NB4 (cell line): ENCODE data around the gene PAX8.

Source experiments
- DNase-seq: peaks from one replicate; pipeline ENCODE4 v3.0.0; 2010; ENCODE audit warnings: low read depth
- H3K4me3 ChIP-seq: one replicate; pipeline ENCODE4 v1.5.1; 2011; ENCODE audit warnings: mild to moderate bottlenecking, low read depth, low read length, moderate library complexity
- MYC ChIP-seq: IDR thresholded peaks from 2 replicates; pipeline ENCODE4 v1.6.1; 2011; ENCODE audit warnings: low read depth, low read length
- POLR2A ChIP-seq: IDR thresholded peaks from 2 replicates; pipeline ENCODE4 v1.6.1; 2011; ENCODE audit warnings: mild to moderate bottlenecking; ENCODE audit not compliant: insufficient read length; ENCODE audit errors: extremely low read depth
- TF ChIP-seq, protein P1 (sequence below): IDR thresholded peaks from one replicate; pipeline ENCODE4 v1.5.1; 2012; ENCODE audit warnings: low read depth, low read length
- TF ChIP-seq, protein P2 (sequence below): IDR thresholded peaks from 2 replicates; pipeline ENCODE4 v1.6.1; 2011; ENCODE audit warnings: low read depth, low read length

The PAX8 gene

DNA sequence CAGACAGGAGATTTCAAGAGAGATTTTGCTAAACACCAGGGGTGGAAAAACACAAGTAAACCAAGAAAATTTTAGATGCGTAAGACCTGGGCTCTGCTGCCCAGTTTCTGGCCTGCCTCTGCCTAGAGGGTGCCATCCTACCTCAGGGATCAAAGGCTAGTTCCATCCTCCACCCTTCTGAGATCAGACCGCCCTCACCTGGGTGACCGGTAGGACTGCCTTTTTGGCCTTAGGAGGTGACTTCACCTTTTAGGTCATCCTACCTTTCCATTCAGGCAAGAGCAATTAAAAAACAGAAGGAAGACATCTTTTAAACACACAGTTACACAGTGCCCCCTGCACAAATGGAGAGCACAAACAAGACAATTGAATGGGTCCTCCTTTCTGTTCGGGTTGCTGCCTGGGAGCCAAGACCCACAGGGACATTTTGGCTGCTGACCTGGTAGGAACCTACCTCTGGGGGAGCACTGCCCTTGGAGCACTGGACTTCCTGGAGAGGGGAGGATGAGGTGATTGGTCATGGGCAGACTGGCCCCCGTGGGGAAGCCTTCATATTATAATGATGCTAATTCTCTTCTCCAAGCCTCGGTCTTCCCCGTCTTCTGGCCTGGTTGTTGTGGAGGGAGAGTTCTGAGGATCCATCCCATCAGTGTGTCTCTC is 101.9 kb downstream of the PAX8 start:
- TF ChIP-seq, protein P1, sequence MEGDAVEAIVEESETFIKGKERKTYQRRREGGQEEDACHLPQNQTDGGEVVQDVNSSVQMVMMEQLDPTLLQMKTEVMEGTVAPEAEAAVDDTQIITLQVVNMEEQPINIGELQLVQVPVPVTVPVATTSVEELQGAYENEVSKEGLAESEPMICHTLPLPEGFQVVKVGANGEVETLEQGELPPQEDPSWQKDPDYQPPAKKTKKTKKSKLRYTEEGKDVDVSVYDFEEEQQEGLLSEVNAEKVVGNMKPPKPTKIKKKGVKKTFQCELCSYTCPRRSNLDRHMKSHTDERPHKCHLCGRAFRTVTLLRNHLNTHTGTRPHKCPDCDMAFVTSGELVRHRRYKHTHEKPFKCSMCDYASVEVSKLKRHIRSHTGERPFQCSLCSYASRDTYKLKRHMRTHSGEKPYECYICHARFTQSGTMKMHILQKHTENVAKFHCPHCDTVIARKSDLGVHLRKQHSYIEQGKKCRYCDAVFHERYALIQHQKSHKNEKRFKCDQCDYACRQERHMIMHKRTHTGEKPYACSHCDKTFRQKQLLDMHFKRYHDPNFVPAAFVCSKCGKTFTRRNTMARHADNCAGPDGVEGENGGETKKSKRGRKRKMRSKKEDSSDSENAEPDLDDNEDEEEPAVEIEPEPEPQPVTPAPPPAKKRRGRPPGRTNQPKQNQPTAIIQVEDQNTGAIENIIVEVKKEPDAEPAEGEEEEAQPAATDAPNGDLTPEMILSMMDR, result no peak
- DNase-seq, result no peak
- H3K4me3 ChIP-seq, result peak overlapping the region; percentile 85

DNA sequence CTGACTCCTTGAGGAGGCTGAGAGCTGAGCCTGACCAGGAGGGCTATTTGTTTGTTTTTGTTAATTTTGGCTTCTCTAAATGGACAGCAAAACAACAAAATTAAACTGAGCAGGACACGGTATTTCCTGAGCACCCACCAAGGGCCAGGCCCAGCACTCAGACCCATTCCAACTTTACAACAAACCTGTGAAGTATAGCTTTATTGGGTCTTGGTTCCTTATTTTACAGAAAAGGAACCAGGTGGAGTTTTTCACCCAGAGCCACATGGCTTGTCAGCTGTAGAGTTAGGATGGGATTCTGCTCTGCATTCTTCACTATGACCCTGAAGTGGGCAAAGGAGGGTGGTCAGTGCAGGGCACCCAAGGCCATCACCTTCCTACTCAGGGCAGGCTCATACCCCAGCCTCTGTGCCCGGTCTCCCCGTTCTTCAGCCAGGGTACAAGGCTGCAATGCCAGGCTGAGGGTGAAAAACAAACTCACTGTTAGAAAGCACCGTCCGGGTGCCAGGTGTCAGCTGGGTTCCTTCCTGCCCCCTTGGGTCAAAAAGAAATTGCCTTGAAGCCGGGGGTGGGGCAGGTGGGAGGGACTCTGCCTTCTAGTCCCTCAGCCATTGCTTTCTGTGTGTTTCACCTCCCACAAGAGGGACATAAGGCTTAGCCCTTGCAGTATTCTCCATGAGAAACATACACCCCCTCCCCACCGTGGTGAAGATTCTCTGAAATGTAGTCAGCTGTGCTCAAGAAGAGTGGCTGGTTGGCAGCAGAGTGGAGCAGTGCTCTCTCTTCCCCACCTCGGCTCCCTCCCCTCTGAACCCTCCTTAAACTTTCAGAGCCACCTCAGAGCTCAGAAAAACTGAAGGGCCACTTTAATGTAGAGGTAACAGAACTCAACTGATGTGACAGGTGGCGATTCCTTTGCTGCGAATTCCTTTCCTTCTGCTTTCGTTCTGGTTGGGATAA is 102.7 kb downstream of the PAX8 start:
- DNase-seq, result no peak
- TF ChIP-seq MYC, result no peak
- no peak for TF ChIP-seq POLR2A
- TF ChIP-seq, protein P1, result no peak
- TF ChIP-seq, protein P2, sequence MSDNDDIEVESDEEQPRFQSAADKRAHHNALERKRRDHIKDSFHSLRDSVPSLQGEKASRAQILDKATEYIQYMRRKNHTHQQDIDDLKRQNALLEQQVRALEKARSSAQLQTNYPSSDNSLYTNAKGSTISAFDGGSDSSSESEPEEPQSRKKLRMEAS, result no peak
- H3K4me3 ChIP-seq, result peak overlapping the region; percentile 85

DNA sequence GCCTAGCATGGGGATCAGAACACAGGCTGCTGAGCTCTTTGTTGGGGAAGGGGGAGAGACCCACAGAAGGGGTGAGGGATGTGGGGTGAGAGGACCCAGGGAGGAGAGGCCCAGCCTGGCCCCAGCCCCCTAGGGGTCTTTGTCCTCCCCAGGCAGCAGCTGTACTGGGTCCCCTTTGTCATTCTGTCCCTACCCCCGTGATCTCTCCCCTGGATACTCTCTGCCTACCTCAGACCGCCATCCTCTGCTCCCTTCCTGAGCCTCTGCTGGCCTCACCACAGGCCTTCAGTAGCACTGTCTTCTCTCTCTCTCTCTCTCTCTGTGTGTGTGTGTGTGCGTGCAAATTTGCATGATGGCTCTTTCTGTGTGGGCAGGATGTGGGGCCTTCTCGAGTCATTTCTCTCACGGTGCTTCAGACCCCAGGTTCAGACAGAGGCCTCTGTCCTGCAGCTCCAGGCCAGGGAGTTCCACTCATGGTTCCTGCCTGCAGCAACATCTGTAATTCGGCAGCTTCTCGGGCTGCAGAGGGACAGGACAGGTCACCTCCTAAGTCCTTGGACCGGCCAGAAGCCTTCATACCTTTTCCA is 103.6 kb downstream of the PAX8 start:
- peak overlapping the region; percentile 85 for H3K4me3 ChIP-seq
- peak; percentile 74 for DNase-seq
- TF ChIP-seq, protein P2, result no peak
- peak; percentile 5 for TF ChIP-seq POLR2A
- TF ChIP-seq, protein P1, result no peak
- TF ChIP-seq MYC, result no peak

DNA sequence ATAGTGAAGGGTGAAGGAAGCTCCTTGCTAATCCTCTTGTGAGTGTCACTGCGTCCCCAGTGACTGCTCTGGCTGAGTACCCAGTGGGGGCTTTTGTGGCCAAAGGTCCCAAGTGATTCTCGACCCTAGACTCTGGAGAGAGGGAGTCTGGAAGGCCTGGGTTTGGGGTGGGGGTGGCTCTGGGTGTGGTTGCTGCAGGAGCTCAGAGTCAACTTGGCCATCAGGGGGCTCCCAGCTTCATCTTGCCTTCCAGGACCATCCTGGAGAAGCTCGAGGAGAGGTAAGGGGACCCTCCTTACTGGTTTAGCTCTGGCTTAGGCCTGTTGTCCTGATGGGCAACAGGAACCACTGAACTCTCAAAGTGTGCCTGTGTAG is 104.4 kb downstream of the PAX8 start:
- TF ChIP-seq POLR2A (no peak), MYC (no peak; the same call in 1 of the 2 replicates)
- TF ChIP-seq, protein P2, result no peak
- TF ChIP-seq, protein P1, result peak; percentile 23
- peak overlapping the region; percentile 85 for H3K4me3 ChIP-seq
- no peak for DNase-seq

DNA sequence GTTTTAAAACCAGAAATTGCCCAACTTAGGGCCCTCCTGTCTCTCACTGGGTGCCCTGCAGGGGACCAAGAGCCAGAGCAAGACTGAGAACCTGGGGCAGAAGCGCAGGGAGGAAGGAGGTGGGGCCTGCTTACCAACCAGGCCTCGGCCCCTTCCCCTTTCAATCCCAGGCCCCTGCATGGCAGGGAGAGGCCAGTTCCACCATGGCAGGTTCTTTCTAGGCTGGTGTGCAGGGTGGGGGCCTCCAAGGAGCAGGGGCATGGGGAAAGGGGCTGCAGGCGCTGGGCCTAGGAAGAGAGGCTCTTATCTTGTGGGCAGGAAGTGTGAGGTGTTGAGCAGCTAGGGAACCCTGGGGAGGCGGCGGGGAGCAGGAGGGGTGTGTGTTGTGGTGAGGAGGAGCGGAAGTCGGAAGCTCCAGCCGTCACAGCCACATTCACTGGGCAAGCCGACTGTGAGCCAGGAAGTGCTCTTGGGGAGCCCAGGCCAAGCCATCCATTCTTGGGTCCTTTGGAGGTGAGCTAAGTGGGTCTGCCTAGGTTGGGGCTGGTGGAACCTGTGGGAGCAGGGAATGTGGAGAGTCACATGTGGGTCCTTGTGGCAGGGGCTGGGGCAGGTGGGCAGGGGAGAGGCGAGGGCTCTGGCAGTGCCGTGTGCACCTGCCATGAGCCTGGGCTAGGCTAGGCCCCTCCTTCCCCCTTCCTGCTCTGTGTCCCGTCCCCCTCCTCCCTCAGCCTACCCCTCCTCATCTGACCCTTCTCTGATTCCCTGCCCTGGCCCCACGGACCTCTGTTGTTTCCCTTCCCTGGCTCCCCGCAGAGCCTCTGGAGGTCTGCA is 105.0 kb downstream of the PAX8 start, which contains the start of gene PSD4:
PSD4 (plus strand) TSS at position 430 of the 834 bp plus-strand sequence. CDS start 8,486 bp downstream, outside the sequence.
- peak; percentile 99 for DNase-seq

More for the DNA sequence above, 105.0 kb downstream of the PAX8 start, which contains the start of gene PSD4:
- TF ChIP-seq, protein P2, result peak; percentile 56
- TF ChIP-seq POLR2A (peak; percentile 85), MYC (peak; percentile 46; the same call in 1 of the 2 replicates)
- TF ChIP-seq, protein P1, result no peak
- peak within 1 kb of the TSS; percentile 85 for H3K4me3 ChIP-seq
